Measurements from ENCODE around the gene IMMT.

The IMMT gene

DNA sequence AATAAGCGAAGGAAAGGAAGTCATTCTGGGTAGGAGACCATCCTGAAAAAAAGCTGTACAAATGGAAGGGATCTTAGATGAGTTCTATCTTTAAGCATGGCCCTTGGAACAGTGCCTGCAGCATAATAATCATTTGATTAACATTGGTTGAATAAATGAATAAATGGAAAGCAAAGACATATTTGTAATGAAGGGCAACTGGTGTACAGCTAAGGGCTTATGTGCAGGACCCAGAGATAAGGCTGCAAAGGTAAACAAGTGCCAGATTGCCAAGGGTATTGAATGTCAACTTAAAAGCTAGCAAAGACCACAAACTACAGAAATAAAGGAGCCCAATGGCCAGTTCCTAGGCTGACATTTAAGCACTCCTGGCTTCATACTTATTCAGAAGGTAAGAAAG is 19.4 kb downstream of the IMMT start:
- Histone ChIP-seq H3K4me3 (ENCODE audit: low read depth, low read length) (no peak overlapping the region), H3K27me3 (ENCODE audit: control insufficient read depth, insufficient read depth, low read length) (no peaks in the 10 kb centered on the region), H3K27ac (ENCODE audit: low read depth, low read length) (no peak overlapping the region), H3K9ac (ENCODE audit: low read depth, low read length) (no peak overlapping the region), H3K9me3 (ENCODE audit: control insufficient read depth, insufficient read depth, low read length) (no peaks in the 10 kb centered on the region), H3K36me3 (ENCODE audit: control insufficient read depth, insufficient read depth, low read length) (peaks cover 83% of the 10 kb centered on the region), H3K4me1 (ENCODE audit: control insufficient read depth, insufficient read depth, low read length) (no peaks in the 10 kb centered on the region)

DNA sequence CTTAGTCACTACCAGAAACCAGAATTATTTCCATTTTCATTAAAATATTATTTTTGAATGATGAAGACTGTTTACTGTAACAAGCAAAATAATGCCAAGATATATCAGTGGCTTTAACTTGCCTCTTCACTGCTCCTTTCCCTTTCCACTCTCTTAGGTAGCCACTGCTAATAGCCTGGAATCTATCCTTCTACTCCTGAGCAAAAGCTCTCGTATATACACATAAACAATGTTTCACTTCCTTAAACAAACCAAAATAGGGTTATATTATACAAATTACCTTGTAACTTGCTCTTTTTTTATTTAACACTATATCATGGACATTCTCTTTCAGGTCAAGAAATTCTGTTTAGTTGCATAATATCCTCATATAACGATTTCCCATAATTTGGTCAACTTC is 20.8 kb downstream of the IMMT start:
- H3K27ac ChIP-seq (ENCODE audit: low read depth, low read length): no peak overlapping the region
- no peaks in the 10 kb centered on the region for H3K27me3 ChIP-seq (ENCODE audit: control insufficient read depth, insufficient read depth, low read length)
- H3K4me3 ChIP-seq (ENCODE audit: low read depth, low read length): no peak overlapping the region
- H3K36me3 ChIP-seq (ENCODE audit: control insufficient read depth, insufficient read depth, low read length): peaks cover 90% of the 10 kb centered on the region
- H3K9ac ChIP-seq (ENCODE audit: low read depth, low read length): no peak overlapping the region
- no peaks in the 10 kb centered on the region for H3K9me3 ChIP-seq (ENCODE audit: control insufficient read depth, insufficient read depth, low read length)
- no peaks in the 10 kb centered on the region for H3K4me1 ChIP-seq (ENCODE audit: control insufficient read depth, insufficient read depth, low read length)

- Histone ChIP-seq H3K9me3 (ENCODE audit: control insufficient read depth, insufficient read depth, low read length) (no peaks in the 10 kb centered on the region), H3K36me3 (ENCODE audit: control insufficient read depth, insufficient read depth, low read length) (peaks cover 93% of the 10 kb centered on the region), H3K27me3 (ENCODE audit: control insufficient read depth, insufficient read depth, low read length) (no peaks in the 10 kb centered on the region), H3K9ac (ENCODE audit: low read depth, low read length) (no peak overlapping the region), H3K4me1 (ENCODE audit: control insufficient read depth, insufficient read depth, low read length) (no peaks in the 10 kb centered on the region), H3K27ac (ENCODE audit: low read depth, low read length) (no peak overlapping the region), H3K4me3 (ENCODE audit: low read depth, low read length) (no peak overlapping the region)
Measured at GRCh38 chr2:86172610-86173009, 22.7 kb downstream of the IMMT start.

DNA sequence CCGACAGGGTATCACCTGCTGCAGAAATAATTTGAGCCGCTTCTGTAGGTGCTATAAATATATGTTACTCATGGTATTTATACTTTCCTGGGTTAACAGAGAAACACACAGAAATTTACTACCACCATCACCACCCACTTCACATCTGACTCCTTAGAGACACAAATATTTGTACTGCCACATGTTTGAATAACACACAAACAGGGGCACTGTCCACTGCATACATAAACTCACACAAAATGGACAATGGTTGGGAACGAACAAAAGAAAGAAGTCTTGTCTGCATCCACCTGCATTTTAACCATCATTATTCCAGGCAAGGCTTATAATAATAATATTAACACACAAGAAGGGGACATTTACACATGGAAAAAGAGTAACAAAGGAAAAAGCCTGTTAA is 24.0 kb downstream of the IMMT start:
- no peaks in the 10 kb centered on the region for H3K4me1 ChIP-seq (ENCODE audit: control insufficient read depth, insufficient read depth, low read length)
- no peaks in the 10 kb centered on the region for H3K9me3 ChIP-seq (ENCODE audit: control insufficient read depth, insufficient read depth, low read length)
- H3K9ac ChIP-seq (ENCODE audit: low read depth, low read length): no peak overlapping the region
- peaks cover 86% of the 10 kb centered on the region for H3K36me3 ChIP-seq (ENCODE audit: control insufficient read depth, insufficient read depth, low read length)
- no peak overlapping the region for H3K27ac ChIP-seq (ENCODE audit: low read depth, low read length)
- no peaks in the 10 kb centered on the region for H3K27me3 ChIP-seq (ENCODE audit: control insufficient read depth, insufficient read depth, low read length)
- no peak overlapping the region for H3K4me3 ChIP-seq (ENCODE audit: low read depth, low read length)

DNA sequence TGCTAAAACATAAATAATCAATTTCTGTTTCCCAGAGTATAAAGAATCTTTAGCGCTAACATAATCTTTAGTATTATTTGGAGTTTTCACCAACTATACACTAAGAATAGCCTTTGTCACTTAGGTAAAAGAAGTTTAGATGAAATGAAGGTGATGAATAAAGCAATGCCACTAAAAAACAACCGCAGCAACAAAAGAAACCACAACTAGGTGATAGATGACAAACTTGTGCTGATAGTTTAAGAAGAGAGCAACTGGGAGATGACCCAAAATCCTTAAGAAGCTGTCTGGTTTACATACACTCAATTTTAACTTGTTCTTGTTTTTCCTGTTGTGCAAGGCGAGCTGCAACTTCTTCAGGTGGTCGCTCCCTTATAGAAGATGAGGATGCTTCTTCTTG is 24.8 kb downstream of the IMMT start:
- Histone ChIP-seq H3K36me3 (ENCODE audit: control insufficient read depth, insufficient read depth, low read length) (peaks cover 85% of the 10 kb centered on the region), H3K27ac (ENCODE audit: low read depth, low read length) (no peak overlapping the region), H3K4me3 (ENCODE audit: low read depth, low read length) (no peak overlapping the region), H3K9me3 (ENCODE audit: control insufficient read depth, insufficient read depth, low read length) (no peaks in the 10 kb centered on the region), H3K9ac (ENCODE audit: low read depth, low read length) (no peak overlapping the region), H3K27me3 (ENCODE audit: control insufficient read depth, insufficient read depth, low read length) (no peaks in the 10 kb centered on the region), H3K4me1 (ENCODE audit: control insufficient read depth, insufficient read depth, low read length) (no peaks in the 10 kb centered on the region)

- Histone ChIP-seq H3K4me3 (ENCODE audit: low read depth, low read length) (no peak overlapping the region), H3K9ac (ENCODE audit: low read depth, low read length) (no peak overlapping the region), H3K4me1 (ENCODE audit: control insufficient read depth, insufficient read depth, low read length) (no peaks in the 10 kb centered on the region), H3K27ac (ENCODE audit: low read depth, low read length) (no peak overlapping the region), H3K36me3 (ENCODE audit: control insufficient read depth, insufficient read depth, low read length) (peaks cover 85% of the 10 kb centered on the region), H3K27me3 (ENCODE audit: control insufficient read depth, insufficient read depth, low read length) (no peaks in the 10 kb centered on the region), H3K9me3 (ENCODE audit: control insufficient read depth, insufficient read depth, low read length) (no peaks in the 10 kb centered on the region)
Measured at GRCh38 chr2:86160156-86160952, 34.9 kb downstream of the IMMT start.

GRCh38 chr2:86158286-86158685 is 37.0 kb downstream of the IMMT start:
- no peak overlapping the region for H3K27ac ChIP-seq (ENCODE audit: low read depth, low read length)
- no peak overlapping the region for H3K4me3 ChIP-seq (ENCODE audit: low read depth, low read length)
- H3K36me3 ChIP-seq (ENCODE audit: control insufficient read depth, insufficient read depth, low read length): peaks cover 83% of the 10 kb centered on the region
- no peaks in the 10 kb centered on the region for H3K27me3 ChIP-seq (ENCODE audit: control insufficient read depth, insufficient read depth, low read length)
- no peaks in the 10 kb centered on the region for H3K9me3 ChIP-seq (ENCODE audit: control insufficient read depth, insufficient read depth, low read length)
- H3K9ac ChIP-seq (ENCODE audit: low read depth, low read length): no peak overlapping the region
- no peaks in the 10 kb centered on the region for H3K4me1 ChIP-seq (ENCODE audit: control insufficient read depth, insufficient read depth, low read length)

DNA sequence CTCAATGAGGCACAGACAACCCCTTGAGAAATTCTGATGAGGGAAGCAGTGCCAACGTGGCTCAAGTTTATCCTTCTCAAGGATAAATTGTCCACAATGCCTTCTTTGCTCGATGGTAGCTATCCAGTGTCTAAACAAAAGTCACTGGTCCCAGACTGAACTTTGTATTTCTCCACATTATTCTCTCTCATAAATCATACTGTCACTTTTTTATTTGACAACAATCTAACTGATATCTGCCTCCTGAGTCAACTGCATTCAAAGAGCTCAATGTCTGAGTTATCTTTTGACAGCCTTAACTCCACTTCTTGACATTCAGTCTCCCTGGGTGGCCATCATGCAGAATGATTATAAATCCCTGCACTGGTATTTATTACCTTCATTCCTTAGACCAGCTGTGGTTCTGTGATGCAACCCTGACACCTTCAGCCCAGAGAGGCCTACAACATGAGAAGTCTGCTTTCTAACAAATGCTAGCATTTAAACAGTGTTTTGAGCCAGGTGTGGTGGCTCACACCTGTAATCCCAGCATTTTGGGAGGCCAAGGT is 38.2 kb downstream of the IMMT start:
- Histone ChIP-seq H3K27ac (ENCODE audit: low read depth, low read length) (no peak overlapping the region), H3K27me3 (ENCODE audit: control insufficient read depth, insufficient read depth, low read length) (no peaks in the 10 kb centered on the region), H3K36me3 (ENCODE audit: control insufficient read depth, insufficient read depth, low read length) (peaks cover 81% of the 10 kb centered on the region), H3K9me3 (ENCODE audit: control insufficient read depth, insufficient read depth, low read length) (no peaks in the 10 kb centered on the region), H3K4me1 (ENCODE audit: control insufficient read depth, insufficient read depth, low read length) (no peaks in the 10 kb centered on the region), H3K4me3 (ENCODE audit: low read depth, low read length) (no peak overlapping the region), H3K9ac (ENCODE audit: low read depth, low read length) (no peak overlapping the region)

DNA sequence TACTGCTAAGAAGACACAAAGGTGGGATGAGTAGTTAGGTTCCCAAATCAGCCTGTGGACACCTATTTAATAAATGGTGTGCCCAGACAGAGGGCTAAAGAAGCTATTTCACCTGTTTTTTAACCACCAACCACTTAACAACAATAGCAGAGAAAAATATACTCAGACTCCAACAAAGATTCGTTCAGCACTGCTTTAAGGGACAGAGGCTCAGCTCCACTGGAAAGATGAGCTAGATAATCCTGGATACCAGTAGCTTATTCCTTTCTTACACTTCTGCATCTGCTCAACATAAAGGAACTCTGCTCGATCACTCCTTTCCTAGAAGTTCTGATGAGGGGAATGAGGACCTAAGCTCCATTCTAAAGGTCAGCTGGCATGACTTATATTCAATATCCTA is 44.8 kb downstream of the IMMT start:
- peaks cover 84% of the 10 kb centered on the region for H3K36me3 ChIP-seq (ENCODE audit: control insufficient read depth, insufficient read depth, low read length)

DNA sequence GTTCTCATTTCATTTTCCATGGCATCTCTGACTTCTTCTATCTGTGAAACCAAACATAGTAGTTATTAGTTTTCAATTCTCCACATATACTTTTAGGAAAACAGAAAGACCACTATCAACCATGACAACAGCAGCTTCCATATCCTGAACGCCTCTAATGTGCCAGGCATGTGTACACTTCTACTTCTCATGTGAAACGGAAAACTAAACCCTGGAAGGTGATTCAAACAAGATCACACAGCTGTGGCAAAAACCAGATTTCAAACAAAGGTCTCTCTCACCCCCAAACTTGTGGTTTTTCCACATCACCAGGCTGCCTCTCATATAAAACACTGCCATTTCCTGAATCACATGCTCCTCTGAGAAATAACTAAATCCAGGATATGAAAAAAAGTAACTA is 47.5 kb downstream of the IMMT start:
- Histone ChIP-seq H3K9me3 (ENCODE audit: control insufficient read depth, insufficient read depth, low read length) (no peaks in the 10 kb centered on the region), H3K27me3 (ENCODE audit: control insufficient read depth, insufficient read depth, low read length) (no peaks in the 10 kb centered on the region), H3K4me1 (ENCODE audit: control insufficient read depth, insufficient read depth, low read length) (no peaks in the 10 kb centered on the region), H3K4me3 (ENCODE audit: low read depth, low read length) (no peak overlapping the region), H3K9ac (ENCODE audit: low read depth, low read length) (no peak overlapping the region), H3K27ac (ENCODE audit: low read depth, low read length) (no peak overlapping the region), H3K36me3 (ENCODE audit: control insufficient read depth, insufficient read depth, low read length) (peaks cover 89% of the 10 kb centered on the region)

More for the DNA sequence above, 44.8 kb downstream of the IMMT start:
- H3K9ac ChIP-seq (ENCODE audit: low read depth, low read length): no peak overlapping the region
- H3K4me1 ChIP-seq (ENCODE audit: control insufficient read depth, insufficient read depth, low read length): no peaks in the 10 kb centered on the region
- H3K27me3 ChIP-seq (ENCODE audit: control insufficient read depth, insufficient read depth, low read length): no peaks in the 10 kb centered on the region
- no peaks in the 10 kb centered on the region for H3K9me3 ChIP-seq (ENCODE audit: control insufficient read depth, insufficient read depth, low read length)
- no peak overlapping the region for H3K27ac ChIP-seq (ENCODE audit: low read depth, low read length)
- no peak overlapping the region for H3K4me3 ChIP-seq (ENCODE audit: low read depth, low read length)

- Histone ChIP-seq H3K27ac (ENCODE audit: low read depth, low read length) (no peak overlapping the region), H3K9me3 (ENCODE audit: control insufficient read depth, insufficient read depth, low read length) (no peaks in the 10 kb centered on the region), H3K4me1 (ENCODE audit: control insufficient read depth, insufficient read depth, low read length) (no peaks in the 10 kb centered on the region), H3K27me3 (ENCODE audit: control insufficient read depth, insufficient read depth, low read length) (no peaks in the 10 kb centered on the region), H3K9ac (ENCODE audit: low read depth, low read length) (no peak overlapping the region), H3K36me3 (ENCODE audit: control insufficient read depth, insufficient read depth, low read length) (peaks cover 89% of the 10 kb centered on the region), H3K4me3 (ENCODE audit: low read depth, low read length) (no peak overlapping the region)
Measured at GRCh38 chr2:86143926-86144685, 51.2 kb downstream of the IMMT start.
